OCI-LY3 (cell line): ENCODE data around the gene CCM2L.

Source experiments
- EZH2phosphoT487 ChIP-seq: fragments of 200-600 bp; shearing (Covaris generic); IDR thresholded peaks from 2 replicates; pipeline ENCODE4 v1.6.1; 2018; ENCODE audit warnings: antibody characterized with exemption, mixed run types, low read depth
- TF ChIP-seq, protein P1 (sequence below): fragments of 200-600, 300-600 bp; sonication (generic); IDR thresholded peaks from 2 replicates; pipeline ENCODE4 v1.5.1; 2014; ENCODE audit warnings: antibody characterized with exemption, low read length, low read depth

GRCh38 chr20:32052090-32052777, 42.0 kb downstream of the CCM2L start, which contains the start of gene HCK:
- TF ChIP-seq, protein P1, sequence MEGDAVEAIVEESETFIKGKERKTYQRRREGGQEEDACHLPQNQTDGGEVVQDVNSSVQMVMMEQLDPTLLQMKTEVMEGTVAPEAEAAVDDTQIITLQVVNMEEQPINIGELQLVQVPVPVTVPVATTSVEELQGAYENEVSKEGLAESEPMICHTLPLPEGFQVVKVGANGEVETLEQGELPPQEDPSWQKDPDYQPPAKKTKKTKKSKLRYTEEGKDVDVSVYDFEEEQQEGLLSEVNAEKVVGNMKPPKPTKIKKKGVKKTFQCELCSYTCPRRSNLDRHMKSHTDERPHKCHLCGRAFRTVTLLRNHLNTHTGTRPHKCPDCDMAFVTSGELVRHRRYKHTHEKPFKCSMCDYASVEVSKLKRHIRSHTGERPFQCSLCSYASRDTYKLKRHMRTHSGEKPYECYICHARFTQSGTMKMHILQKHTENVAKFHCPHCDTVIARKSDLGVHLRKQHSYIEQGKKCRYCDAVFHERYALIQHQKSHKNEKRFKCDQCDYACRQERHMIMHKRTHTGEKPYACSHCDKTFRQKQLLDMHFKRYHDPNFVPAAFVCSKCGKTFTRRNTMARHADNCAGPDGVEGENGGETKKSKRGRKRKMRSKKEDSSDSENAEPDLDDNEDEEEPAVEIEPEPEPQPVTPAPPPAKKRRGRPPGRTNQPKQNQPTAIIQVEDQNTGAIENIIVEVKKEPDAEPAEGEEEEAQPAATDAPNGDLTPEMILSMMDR = peak; percentile 38; the same call in 1 of the 2 replicates
- no peak for TF ChIP-seq EZH2phosphoT487
